ENCODE data around the gene PDE3A.

GRCh38 chr12:20643822-20644221, 275.5 kb downstream of the PDE3A start:
- TF ChIP-seq CTCF (IDR thresholded peaks at IDR 0.05) (no peak), POLR2AphosphoS5 (IDR thresholded peaks at IDR 0.05) (no peak), POLR2A (IDR thresholded peaks at IDR 0.05) (no peak)
